Measurements from ENCODE around the gene CHRM2. TPM values are rescaled to one million over a fixed set of nuclear protein-coding genes. Genes with fewer than 3 reads are reported as not detected.

Gene CHRM2
- total RNA-seq, 1 experiment from 2014 or later = under 0.01 TPM

- in situ Hi-C loops (cut with HindIII; ENCODE audit: low sequenced_read_pairs) = no loop called here
- DNase-seq (ENCODE audit: low spot score) = no peak
These were observed 18.9 kb downstream of the CHRM2 start for GRCh38 chr7:136887317-136887716.

- in situ Hi-C loops (cut with HindIII; ENCODE audit: low sequenced_read_pairs) = no loop called here
- DNase-seq (ENCODE audit: low spot score) = no peak
These were observed 21.9 kb downstream of the CHRM2 start for GRCh38 chr7:136890399-136890798.

GRCh38 chr7:136891850-136892249 lies 23.4 kb downstream of the CHRM2 start:
- in situ Hi-C loops (cut with HindIII; ENCODE audit: low sequenced_read_pairs) = no loop called here
- DNase-seq (ENCODE audit: low spot score) = no peak

- DNase-seq (ENCODE audit: low spot score) = no peak
- in situ Hi-C loops (cut with HindIII; ENCODE audit: low sequenced_read_pairs) = no loop called here
These were observed 26.3 kb downstream of the CHRM2 start for GRCh38 chr7:136894789-136895188.

- no peak for DNase-seq (ENCODE audit: low spot score)
- in situ Hi-C loops (cut with HindIII; ENCODE audit: low sequenced_read_pairs) = no loop called here
These were observed 29.2 kb downstream of the CHRM2 start for GRCh38 chr7:136897676-136898075.

GRCh38 chr7:136900005-136900404 lies 31.6 kb downstream of the CHRM2 start:
- no peak for DNase-seq (ENCODE audit: low spot score)
- in situ Hi-C loops (cut with HindIII; ENCODE audit: low sequenced_read_pairs) = no loop called here

- in situ Hi-C loops (cut with HindIII; ENCODE audit: low sequenced_read_pairs) = no loop called here
- no peak for DNase-seq (ENCODE audit: low spot score)
These were observed 42.3 kb downstream of the CHRM2 start for GRCh38 chr7:136910771-136911170.

GRCh38 chr7:136911344-136911743 lies 42.9 kb downstream of the CHRM2 start:
- in situ Hi-C loops (cut with HindIII; ENCODE audit: low sequenced_read_pairs) = no loop called here
- peak; percentile 7 for DNase-seq (ENCODE audit: low spot score)

- in situ Hi-C loops (cut with HindIII; ENCODE audit: low sequenced_read_pairs) = no loop called here
- no peak for DNase-seq (ENCODE audit: low spot score)
These were observed 43.9 kb downstream of the CHRM2 start for GRCh38 chr7:136912339-136912738.

- no peak for DNase-seq (ENCODE audit: low spot score)
- in situ Hi-C loops (cut with HindIII; ENCODE audit: low sequenced_read_pairs) = no loop called here
These were observed 45.6 kb downstream of the CHRM2 start for GRCh38 chr7:136914016-136914415.

GRCh38 chr7:136919820-136920219 lies 51.4 kb downstream of the CHRM2 start:
- DNase-seq (ENCODE audit: low spot score) = no peak
- in situ Hi-C loops (cut with HindIII; ENCODE audit: low sequenced_read_pairs) = no loop called here

- no peak for DNase-seq (ENCODE audit: low spot score)
- in situ Hi-C loops (cut with HindIII; ENCODE audit: low sequenced_read_pairs) = no loop called here
These were observed 54.7 kb downstream of the CHRM2 start for GRCh38 chr7:136923111-136923667.

GRCh38 chr7:136925044-136925443 lies 56.6 kb downstream of the CHRM2 start:
- DNase-seq (ENCODE audit: low spot score) = no peak

GRCh38 chr7:136925556-136925955 lies 57.1 kb downstream of the CHRM2 start:
- no peak for DNase-seq (ENCODE audit: low spot score)
- in situ Hi-C loops (cut with HindIII; ENCODE audit: low sequenced_read_pairs) = no loop called here

More at GRCh38 chr7:136925044-136925443, 56.6 kb downstream of the CHRM2 start:
- in situ Hi-C loops (cut with HindIII; ENCODE audit: low sequenced_read_pairs) = no loop called here

- in situ Hi-C loops (cut with HindIII; ENCODE audit: low sequenced_read_pairs) = no loop called here
- DNase-seq (ENCODE audit: low spot score) = no peak
These were observed 62.9 kb downstream of the CHRM2 start for GRCh38 chr7:136931169-136931867.

GRCh38 chr7:136937436-136937835 lies 69.0 kb downstream of the CHRM2 start:
- in situ Hi-C loops (cut with HindIII; ENCODE audit: low sequenced_read_pairs) = no loop called here
- DNase-seq (ENCODE audit: low spot score) = no peak

- in situ Hi-C loops (cut with HindIII; ENCODE audit: low sequenced_read_pairs) = no loop called here
- DNase-seq (ENCODE audit: low spot score) = no peak
These were observed 70.0 kb downstream of the CHRM2 start for GRCh38 chr7:136938476-136938875.

- DNase-seq (ENCODE audit: low spot score) = no peak
These were observed 71.7 kb downstream of the CHRM2 start for GRCh38 chr7:136940122-136940521.

GRCh38 chr7:136940917-136941316 lies 72.5 kb downstream of the CHRM2 start:
- no peak for DNase-seq (ENCODE audit: low spot score)
- in situ Hi-C loops (cut with HindIII; ENCODE audit: low sequenced_read_pairs) = no loop called here

More at GRCh38 chr7:136940122-136940521, 71.7 kb downstream of the CHRM2 start:
- in situ Hi-C loops (cut with HindIII; ENCODE audit: low sequenced_read_pairs) = no loop called here

GRCh38 chr7:136941816-136942215 lies 73.4 kb downstream of the CHRM2 start:
- in situ Hi-C loops (cut with HindIII; ENCODE audit: low sequenced_read_pairs) = no loop called here
- no peak for DNase-seq (ENCODE audit: low spot score)

- in situ Hi-C loops (cut with HindIII; ENCODE audit: low sequenced_read_pairs) = no loop called here
These were observed 73.9 kb downstream of the CHRM2 start for GRCh38 chr7:136942401-136942800.

More at GRCh38 chr7:136942401-136942800, 73.9 kb downstream of the CHRM2 start:
- DNase-seq (ENCODE audit: low spot score) = no peak

Measured in G401 (cell line).